NCI-H460 (cell line): Measurements from ENCODE around the gene FLT1. TPM values are rescaled to one million over a fixed set of nuclear protein-coding genes. Genes with fewer than 3 reads are reported as not detected.

Source experiments
- DNase-seq: peaks from one replicate; pipeline ENCODE4 v3.0.0-alpha.2; 2016; ENCODE audit warnings: low read depth; ENCODE audit errors: extremely low read depth
- total RNA-seq: library from RNA; depleted of rRNA; stranded (reverse); fragments of >200 nt; shearing (Covaris generic); gene quantifications from 2 replicates; pipeline ENCODE4 v1.2.3, GENCODE V29; 2014

Gene FLT1
- total RNA-seq, 1 experiment from 2014 or later, result not detected

DNA sequence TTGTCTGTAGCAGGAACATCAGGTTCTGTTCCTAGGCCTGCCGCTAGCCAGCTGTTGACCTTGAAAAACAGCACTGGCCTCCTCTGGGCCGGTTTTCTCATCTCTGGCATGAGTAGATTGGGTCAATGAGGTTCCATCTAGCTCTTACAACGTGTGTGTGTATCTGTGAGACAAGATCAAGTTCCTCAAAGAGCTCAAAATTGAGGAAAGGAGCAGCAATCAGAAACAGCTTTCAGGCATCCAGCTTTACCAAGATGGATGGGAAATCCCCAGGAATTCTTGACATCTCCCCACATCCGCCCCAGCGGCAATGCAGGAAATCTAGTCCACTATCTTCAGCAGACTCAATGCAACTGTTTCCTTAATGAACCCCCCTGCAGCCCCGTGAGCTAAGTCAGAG, 4.9 kb downstream of the FLT1 start:
- DNase-seq, result no peak

- DNase-seq, result no peak
These were observed 5.4 kb downstream of the FLT1 start for GRCh38 chr13:28489524-28489931.

DNA sequence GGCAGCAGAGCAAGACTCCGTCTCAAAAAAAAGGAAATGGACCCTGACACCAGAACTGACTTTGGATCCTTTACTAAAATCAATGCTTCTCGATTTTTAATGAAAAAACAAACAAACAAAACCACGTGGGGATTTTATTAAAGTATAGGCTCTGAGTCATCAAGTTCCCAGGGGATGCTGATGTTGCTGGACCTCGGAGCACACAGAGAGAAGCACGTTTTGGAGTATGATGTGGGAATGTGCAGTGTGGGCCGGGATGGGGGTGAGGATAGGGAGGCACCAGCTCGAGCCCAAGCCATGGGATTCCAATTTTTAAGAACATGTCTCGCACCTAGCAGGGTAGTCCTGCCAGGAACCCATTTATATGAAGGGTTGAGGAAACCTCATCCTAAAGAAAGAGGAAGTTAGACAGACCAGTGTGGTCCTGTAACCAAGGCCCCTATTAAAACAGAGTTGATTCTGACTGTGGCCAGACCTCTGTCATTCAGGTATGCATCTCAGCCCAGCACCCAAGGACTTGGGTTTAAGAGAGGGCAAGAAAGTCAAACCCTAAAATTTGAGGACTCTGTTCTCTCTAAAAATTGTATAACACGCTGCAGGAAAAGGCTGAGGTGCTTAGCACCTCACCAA, 6.4 kb downstream of the FLT1 start:
- no peak for DNase-seq

- DNase-seq, result no peak
These were observed 8.9 kb downstream of the FLT1 start for GRCh38 chr13:28485996-28486543.

GRCh38 chr13:28485551-28485950, 9.4 kb downstream of the FLT1 start:
- no peak for DNase-seq

GRCh38 chr13:28485097-28485496, 9.8 kb downstream of the FLT1 start:
- no peak for DNase-seq

DNA sequence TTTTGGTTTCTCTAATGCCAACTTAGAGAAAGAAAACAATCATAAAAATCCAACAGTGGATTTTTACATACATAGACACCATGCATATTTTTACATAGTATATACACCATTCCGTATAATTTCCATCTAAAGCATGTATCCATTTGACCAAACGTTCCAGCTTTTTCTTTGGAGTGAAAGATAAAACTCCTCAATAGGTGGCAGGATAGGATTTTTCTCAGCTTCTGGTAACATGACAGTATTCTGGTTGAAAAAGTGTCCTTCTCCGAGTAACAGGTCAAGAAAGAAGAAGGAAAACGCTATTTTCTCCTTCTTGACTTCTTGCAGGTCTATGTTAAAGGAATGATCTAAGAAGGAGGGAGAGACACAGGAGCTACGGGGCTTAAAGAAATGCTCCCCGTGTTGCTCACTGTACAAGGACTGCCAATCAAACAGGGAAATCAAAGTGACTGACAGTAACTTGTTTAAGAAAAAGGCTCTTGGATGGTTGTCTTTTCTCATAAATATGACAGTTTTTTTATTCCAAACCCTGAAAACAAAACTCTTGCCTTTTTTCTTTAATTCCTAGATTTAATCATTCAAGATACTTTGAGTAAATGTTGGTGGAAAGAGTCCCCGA, 11.5 kb downstream of the FLT1 start:
- no peak for DNase-seq

DNA sequence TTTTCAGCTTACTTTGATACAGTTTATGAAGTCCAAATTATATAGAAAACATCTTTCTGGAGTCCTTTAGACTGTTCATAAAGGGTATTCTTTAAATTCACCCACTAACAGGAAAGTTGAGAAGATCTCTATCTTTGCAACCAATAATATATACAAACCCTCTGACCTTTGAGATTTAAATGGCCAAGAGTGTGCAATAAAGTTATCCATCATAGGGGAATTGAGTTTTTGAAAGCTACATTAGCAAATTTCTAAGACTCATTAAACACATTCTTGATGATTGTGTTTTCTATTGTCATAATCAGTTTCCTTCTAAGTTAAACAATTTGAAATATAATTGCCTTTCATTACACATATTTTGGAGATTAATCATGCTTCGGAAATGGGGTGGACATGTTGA, 15.9 kb downstream of the FLT1 start:
- no peak for DNase-seq

GRCh38 chr13:28478127-28478526, 16.8 kb downstream of the FLT1 start:
- DNase-seq, result no peak

DNA sequence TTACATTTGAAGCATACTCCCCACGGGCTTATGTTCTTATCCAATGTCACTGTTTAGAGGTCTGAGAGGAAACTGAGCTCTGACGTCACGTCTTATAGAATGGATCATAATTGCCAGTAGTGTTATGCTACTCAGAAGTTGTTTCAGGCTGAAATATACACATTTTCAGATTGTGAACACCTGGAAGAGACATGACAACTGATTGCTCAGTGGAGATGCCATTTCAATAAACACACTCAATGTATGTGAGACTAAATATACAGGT, 17.3 kb downstream of the FLT1 start:
- DNase-seq, result no peak

DNA sequence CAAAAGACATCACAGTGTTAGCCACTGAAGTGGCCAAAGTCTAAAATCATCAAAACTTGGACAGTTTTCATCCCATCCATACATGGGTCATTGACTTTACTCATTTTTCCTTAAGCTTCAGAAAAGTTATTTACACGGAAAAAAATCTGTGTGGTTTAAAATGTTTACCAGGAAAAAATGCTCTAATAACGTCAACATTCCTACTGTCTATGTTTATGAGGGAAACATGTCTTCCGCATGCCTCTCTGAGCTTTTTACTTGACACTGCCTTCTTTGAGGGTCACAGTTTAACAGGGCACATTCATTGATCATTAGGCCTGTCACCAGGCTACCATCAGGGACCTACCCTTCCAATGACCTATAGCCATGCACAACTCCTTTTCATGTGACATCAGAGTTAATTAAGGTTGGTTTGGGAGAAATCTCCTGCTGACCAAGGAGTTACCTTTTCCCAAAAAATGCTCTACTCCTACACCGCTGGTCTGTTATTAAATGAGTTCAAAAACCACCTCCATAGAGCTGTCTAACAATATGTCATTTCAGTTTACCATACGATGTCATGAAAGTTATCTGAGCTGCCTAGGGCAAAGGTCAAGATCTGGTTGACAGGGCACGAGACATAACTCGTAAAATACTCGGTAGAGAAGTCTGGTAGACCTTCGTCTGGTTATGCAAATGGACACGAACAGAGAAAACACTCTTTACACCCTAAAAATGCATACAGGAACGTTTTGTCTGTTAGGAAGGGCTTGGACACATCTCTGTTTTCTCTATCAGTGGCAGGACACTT, 17.8 kb downstream of the FLT1 start:
- no peak for DNase-seq

DNA sequence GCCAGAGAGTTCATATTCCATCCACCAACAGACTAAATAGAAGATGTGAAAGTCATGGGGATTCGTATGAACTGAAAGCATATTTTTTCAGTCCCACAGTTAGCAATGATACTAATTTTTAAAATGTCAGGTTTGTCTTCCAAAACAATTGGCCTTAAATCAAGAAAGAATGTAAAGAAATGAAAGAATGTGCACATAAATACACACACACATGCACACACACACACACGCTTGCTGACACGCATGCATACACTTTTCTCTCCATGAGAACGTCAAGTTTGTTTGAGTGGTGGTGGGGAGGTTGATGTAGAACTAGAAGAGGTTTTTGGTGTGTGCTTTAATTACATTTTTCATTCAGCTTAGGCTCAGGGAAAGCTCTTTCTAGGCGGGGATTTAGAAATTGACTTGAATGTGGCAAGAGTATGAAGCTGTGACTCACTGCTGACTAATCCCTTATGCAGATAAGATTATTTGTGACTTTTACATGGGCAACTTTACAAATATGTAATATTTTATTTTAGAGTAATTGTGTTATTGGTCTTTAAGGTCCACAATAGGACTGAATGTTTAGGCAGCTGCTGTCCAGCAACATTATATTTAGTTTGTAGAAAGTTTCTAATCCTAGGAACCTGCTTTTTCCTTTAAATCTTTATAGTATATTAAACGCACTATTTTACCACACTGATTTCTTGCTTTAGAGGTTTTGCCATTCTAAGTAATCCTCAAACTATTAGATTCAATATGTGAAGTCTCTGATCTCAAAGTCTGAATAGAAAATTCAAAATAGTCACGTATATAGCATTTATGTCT, 18.8 kb downstream of the FLT1 start:
- peak; percentile 12 for DNase-seq

GRCh38 chr13:28474491-28475134, 20.3 kb downstream of the FLT1 start:
- no peak for DNase-seq

GRCh38 chr13:28473044-28473443, 21.9 kb downstream of the FLT1 start:
- DNase-seq, result no peak

GRCh38 chr13:28471421-28471820, 23.5 kb downstream of the FLT1 start:
- no peak for DNase-seq

- DNase-seq, result no peak
These were observed 24.6 kb downstream of the FLT1 start for GRCh38 chr13:28470296-28470695.

DNA sequence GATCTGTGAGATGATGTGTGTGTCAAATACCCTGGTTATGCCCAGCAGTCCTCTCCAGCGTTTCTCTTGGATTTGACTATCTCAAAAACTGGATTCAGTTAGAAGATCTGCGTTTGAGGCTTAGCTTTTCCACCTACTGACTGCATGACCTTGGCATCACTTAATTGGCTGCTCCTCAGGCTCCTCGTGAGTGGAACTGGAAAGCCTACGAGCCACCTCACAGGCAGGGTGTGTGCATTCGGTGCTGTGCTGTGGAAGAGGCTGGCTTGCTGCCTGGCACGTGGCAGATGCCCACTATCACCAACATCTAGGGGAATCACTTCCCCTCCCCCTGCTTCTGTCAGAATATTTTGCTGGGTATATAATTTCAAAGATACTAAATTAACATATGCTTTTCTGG, 25.6 kb downstream of the FLT1 start:
- no peak for DNase-seq

GRCh38 chr13:28468023-28468915, 26.7 kb downstream of the FLT1 start:
- DNase-seq, result no peak

- DNase-seq, result no peak
These were observed 27.9 kb downstream of the FLT1 start for GRCh38 chr13:28467034-28467433.

- DNase-seq, result no peak
These were observed 28.8 kb downstream of the FLT1 start for GRCh38 chr13:28466151-28466550.
